HG03045 (cell line): ENCODE results near the gene FSTL4.

Source experiments
- ATAC-seq: cut with Tn5 transposase; IDR thresholded peaks from one replicate; pipeline ENCODE4 v1.9.1; 2021; ENCODE audit warnings: mild to moderate bottlenecking, moderate library complexity; ENCODE audit not compliant: unreplicated experiment

Gene FSTL4

GRCh38 chr5:133611357-133612248, 738 bp downstream of the FSTL4 start:
- ATAC-seq, result no peak

- ATAC-seq, result no peak
Observed at GRCh38 chr5:133610489-133611356, 1.6 kb downstream of the FSTL4 start.

GRCh38 chr5:133607451-133607850, 4.9 kb downstream of the FSTL4 start:
- no peak for ATAC-seq

- ATAC-seq, result no peak
Observed at GRCh38 chr5:133606835-133607234, 5.5 kb downstream of the FSTL4 start.

GRCh38 chr5:133605323-133605722, 7.0 kb downstream of the FSTL4 start:
- ATAC-seq, result no peak

- ATAC-seq, result no peak
Observed at GRCh38 chr5:133603711-133604110, 8.6 kb downstream of the FSTL4 start.

GRCh38 chr5:133602835-133603380, 9.4 kb downstream of the FSTL4 start:
- ATAC-seq, result no peak

GRCh38 chr5:133599600-133599999, 12.7 kb downstream of the FSTL4 start:
- no peak for ATAC-seq

- no peak for ATAC-seq
Observed at GRCh38 chr5:133599044-133599443, 13.3 kb downstream of the FSTL4 start.

- no peak for ATAC-seq
Observed at GRCh38 chr5:133596049-133596448, 16.3 kb downstream of the FSTL4 start.

- no peak for ATAC-seq
Observed at GRCh38 chr5:133595465-133595864, 16.9 kb downstream of the FSTL4 start.

GRCh38 chr5:133589286-133589685, 23.1 kb downstream of the FSTL4 start:
- ATAC-seq, result no peak

GRCh38 chr5:133582971-133583370, 29.4 kb downstream of the FSTL4 start:
- ATAC-seq, result no peak

- no peak for ATAC-seq
Observed at GRCh38 chr5:133581918-133582317, 30.4 kb downstream of the FSTL4 start.

GRCh38 chr5:133581348-133581747, 31.0 kb downstream of the FSTL4 start:
- ATAC-seq, result no peak

GRCh38 chr5:133580618-133581017, 31.7 kb downstream of the FSTL4 start:
- ATAC-seq, result no peak

GRCh38 chr5:133579766-133580165, 32.6 kb downstream of the FSTL4 start:
- ATAC-seq, result no peak

GRCh38 chr5:133569347-133569746, 43.0 kb downstream of the FSTL4 start:
- no peak for ATAC-seq

GRCh38 chr5:133565993-133566392, 46.3 kb downstream of the FSTL4 start:
- no peak for ATAC-seq

- no peak for ATAC-seq
Observed at GRCh38 chr5:133564921-133565565, 47.3 kb downstream of the FSTL4 start.

GRCh38 chr5:133562554-133562953, 49.8 kb downstream of the FSTL4 start:
- no peak for ATAC-seq
